Endothelial cell of hepatic sinusoid (primary cell): Measurements from ENCODE around the gene UNC5C.
"Not testable (repeated sequence)": the region's sequence is repeated elsewhere in the genome, so short reads cannot be mapped to it uniquely, and the experiment has no call there.

Experiments used
- in situ Hi-C: cut with HindIII; loops from 2 replicates; pipeline ENCODE4 v1.10.0; 2017; ENCODE audit warnings: low sequenced_read_pairs

UNC5C gene

GRCh38 chr4:95190751-95191436, 357.9 kb downstream of the UNC5C start:
- in situ Hi-C loops: no loop called here

- in situ Hi-C loops: no loop called here
Observed at GRCh38 chr4:95188701-95189370, 359.9 kb downstream of the UNC5C start.

DNA sequence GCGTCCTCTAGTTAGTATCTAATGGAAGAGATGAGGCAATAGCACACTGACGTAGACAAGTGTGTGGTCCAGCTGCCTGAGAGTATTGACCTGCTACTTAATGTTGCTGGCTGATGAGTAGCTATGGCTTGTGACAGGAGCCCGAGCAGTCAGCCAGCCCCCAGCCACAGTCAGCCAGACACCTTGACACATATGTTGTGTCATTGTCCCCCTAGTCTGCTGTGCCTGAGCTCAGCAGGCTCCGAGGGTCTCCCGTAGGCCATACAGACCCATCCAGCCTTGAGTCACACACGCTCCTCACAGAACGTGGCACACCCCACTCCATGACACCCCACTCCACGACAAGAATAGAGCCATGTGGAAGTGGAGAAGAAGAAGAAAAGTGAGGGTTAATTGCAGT, 362.1 kb downstream of the UNC5C start:
- in situ Hi-C loops: no loop called here

DNA sequence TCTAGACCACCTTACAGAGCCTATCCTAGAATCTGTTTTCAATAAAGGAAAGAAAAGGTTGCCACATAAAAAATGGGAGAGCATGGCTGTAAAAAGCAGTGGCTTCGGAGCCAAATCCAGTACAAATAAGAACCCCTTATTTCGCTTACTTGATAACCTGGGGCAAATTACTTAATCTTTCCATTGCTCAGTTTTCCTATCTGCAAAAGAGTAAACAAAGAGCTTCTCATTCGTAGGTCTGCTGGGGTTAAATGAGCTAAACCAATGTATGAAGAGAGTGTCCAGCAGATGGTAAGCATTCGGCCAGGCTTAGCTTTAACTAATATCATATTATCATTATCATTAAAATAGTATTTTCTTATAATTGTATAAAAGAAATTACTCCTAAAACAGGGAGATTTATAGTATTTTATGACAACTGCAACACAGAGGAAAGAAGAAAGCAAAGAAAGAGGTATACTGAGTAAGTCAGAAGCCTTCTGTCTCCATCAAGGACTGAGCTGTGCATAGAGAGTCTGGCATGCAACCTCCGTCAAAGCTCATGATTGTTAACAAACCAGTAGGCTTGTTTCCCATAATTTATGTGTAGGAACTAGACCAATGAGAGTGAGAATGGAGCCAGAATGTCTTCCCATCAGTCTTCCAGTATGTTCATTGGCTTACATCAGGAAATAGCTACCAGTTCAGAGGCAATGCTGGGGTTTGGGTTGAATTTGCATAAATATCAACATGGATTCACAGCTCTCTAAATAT, 364.9 kb downstream of the UNC5C start:
- in situ Hi-C loops: no loop called here

DNA sequence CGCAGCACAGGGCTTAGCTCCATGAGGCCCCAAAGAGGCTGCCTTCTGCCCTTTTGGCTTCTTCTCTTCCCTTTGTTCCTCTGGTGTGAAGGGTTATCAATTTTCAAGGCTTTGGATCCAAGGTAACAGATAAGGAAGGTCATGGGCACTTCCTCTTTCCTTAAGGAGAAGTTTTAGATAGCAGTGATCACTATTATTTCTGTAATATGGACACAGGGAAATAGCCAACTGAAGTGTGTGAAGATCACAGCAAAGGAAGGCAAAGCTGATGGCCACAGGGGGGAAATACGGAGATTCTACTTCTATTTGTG, 366.8 kb downstream of the UNC5C start:
- in situ Hi-C loops: no loop called here

DNA sequence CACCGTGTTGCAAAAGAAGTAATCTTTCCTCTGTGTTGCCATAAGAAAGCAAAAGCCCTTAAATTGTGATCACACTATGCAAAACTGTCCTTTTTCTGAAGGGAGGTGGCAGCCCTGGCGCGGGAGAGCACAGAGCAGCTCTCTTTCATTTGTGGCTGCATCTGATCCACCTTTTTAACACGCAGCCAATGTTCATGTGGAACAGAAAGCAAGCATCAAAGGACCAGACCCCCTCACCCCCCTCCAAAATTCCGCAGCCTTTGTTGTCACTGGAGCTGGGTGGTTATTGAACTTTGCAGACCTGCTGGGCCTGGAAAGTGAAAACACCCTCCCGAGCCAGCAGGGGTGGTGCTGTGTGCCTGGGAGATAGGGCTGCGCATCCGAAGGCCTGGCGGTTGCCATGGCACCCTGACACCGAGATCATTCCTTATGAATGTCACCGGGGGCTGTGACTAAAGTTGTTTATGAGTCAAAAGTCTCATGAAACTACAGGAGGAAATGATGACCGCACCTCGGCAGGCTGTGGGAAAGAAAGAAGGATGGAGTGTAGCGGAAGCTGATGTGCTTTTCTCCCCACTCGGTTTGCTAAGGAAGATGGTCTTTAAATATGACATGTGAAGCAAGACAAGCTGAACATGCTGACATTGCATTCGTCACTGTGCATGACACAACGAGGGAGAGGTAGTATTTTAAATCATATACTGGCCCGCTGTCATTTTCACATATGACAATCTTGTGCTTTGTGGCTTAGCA, 367.4 kb downstream of the UNC5C start:
- in situ Hi-C loops: no loop called here

DNA sequence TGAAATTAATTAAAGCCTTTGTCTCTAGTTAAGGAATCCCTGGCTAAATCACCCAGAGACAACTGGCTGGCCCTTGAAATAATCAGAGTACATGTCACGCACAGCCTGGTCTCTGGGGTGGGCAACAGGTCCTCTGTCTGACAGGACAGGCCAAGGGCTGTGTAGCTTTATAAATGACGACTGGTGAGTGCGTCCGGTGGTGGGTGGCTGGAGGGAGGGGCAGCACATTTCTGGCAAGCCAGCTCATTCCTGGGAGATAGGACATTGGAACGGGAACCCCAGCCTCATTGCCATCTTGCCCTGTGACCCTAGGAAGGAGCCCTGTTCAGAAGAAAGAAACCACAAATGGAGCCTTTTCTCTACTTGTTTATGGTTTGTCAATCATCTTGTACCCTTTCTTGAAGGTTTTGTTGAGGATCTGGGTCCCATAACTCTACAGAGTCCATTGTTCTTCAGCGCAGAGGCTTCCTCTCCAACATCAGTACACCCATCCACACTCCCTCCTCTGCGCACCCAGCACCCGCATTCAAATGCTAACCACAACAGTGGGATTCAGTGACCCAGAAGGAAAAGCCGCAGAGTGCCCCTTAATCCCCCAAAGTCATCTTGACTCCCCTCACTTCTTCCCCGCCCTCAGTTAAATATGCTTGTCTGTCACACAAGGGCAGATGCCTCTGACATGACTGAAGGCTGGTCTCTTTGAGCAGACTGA, 368.1 kb downstream of the UNC5C start:
- in situ Hi-C loops: no loop called here

- in situ Hi-C loops: no loop called here
Observed at GRCh38 chr4:95178938-95179337, 369.8 kb downstream of the UNC5C start.

DNA sequence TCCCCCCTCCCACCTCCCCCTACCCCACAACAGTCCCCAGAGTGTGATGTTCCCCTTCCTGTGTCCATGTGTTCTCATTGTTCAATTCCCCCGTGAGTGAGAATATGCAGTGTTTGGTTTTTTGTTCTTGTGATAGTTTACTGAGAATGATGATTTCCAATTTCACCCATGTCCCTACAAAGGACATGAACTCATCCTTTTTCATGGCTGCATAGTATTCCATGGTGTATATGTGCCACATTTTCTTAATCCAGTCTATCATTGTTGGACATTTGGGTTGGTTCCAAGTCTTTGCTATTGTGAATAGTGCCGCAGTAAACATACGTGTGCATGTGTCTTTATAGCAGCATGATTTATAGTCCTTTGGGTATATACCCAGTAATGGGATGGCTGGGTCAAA, 377.4 kb downstream of the UNC5C start:
- in situ Hi-C loops: not testable (repeated sequence)

DNA sequence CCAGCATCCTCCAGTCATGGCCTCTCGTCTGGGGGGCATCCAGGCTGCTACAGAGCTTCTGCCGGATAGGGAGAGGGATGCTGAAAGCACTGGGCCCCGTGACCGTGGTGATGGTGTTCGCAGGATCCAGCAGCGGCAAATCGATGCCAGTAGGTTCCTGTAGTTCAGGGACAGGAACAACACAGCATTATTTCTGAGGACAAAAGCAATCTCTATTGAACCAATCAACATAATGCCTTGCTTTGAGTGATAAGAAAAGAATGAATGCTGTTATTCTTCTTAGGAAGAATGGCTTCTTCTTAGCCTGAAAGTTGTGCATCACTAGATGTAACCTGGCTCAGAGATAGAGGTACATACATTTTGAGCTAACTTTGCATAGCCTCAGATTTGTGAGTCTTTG, 378.6 kb downstream of the UNC5C start:
- in situ Hi-C loops: no loop called here

- in situ Hi-C loops: no loop called here
Observed at GRCh38 chr4:95167805-95168204, 381.0 kb downstream of the UNC5C start.

GRCh38 chr4:95165926-95166524, 382.7 kb downstream of the UNC5C start:
- in situ Hi-C loops: no loop called here

DNA sequence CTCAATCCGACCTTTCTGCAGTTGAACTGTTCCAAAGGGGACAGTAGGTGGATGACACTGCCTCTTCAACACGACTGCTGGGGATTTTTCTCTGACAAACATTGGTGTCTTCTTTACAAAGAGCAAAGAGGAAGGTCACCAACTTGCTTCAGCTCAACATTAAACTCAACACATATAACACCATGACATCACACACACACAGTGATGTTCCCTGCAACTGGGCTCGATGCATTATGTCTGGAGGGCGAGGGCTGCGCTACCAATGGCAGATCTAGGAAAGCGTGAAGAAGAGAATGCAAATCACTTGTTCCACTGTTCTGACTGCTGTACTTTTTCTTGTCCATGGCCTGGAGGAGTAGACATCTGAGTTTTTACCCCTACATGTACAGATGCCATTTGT, 385.9 kb downstream of the UNC5C start:
- in situ Hi-C loops: loop anchor here (5.0 kb wide), 1 partner anchor 1189 kb away; no protein-coding TSS in a partner anchor

DNA sequence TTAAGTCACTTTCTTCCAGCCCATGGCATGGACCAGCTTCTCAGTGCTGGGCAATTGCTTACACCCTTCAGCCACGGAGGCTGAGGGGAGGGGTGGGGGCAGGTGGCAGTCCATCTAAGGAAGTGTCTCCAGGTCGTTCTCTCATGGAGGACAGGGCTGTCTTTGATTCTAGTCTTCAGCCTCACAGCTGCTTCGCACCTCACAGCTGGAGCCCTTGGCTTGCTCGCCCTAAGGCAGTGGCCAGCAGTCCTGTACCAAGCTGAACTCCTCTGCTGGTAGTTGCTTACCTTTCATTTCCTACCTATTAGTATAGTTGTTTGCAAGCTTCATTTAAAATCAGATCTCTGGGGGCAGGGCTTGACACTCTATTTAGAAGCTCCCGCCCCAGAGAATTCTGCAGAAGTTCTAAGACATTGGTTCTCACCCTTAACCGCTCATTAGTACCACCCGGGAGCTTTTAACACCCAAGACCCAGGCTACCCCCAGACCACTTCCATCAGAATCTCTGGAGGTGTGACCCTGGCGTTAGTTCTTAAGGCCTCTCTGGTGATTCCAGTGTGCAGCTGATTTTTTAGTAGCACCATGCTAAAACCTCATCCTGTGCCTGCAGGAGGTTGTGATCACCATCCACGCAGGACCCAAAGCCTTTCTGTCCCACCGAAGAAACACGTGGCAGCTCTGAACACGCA, 386.8 kb downstream of the UNC5C start:
- in situ Hi-C loops: loop anchor here (5.0 kb wide), 1 partner anchor 1190 kb away; no protein-coding TSS in a partner anchor

DNA sequence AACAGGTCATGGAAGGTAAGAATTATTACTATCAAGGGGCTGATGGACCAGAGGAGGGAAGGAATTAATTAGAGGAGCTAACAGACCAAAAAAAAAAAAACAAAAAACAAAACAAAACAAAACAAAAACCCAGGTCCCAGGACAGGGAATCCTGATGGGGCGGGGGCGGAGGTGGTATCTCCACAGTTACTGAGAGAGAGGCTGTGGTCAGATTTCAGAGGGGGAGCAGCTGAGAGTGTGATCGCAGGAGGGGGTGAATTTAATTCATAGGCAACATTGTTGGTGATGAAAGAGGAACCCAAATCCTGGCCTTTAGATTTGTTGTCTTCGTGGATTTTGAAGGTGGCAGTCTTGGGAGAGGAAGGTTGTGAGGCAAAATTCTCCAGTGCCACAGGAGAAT, 389.4 kb downstream of the UNC5C start:
- in situ Hi-C loops: no loop called here

GRCh38 chr4:95158626-95159025, 390.1 kb downstream of the UNC5C start:
- in situ Hi-C loops: no loop called here

GRCh38 chr4:95158045-95158444, 390.7 kb downstream of the UNC5C start:
- in situ Hi-C loops: no loop called here

DNA sequence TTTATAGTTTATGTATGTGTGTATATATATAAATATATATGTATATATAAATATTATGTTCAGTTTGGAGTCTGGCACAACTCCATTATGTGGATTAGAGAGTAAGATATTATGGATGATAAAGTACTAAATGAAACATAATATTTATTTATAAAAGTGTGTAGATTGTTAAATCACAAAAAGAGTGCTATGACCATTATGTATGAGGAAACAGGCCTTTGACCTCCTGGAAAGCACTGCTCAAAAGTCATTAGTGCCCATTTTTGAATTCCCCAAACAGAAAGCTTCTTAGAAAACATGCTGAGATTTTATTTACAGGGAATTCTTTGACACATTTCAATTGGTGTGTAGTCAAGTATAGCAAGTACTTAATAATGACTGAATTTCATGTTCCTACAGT, 391.2 kb downstream of the UNC5C start:
- in situ Hi-C loops: no loop called here

- in situ Hi-C loops: no loop called here
Observed at GRCh38 chr4:95156452-95156765, 392.4 kb downstream of the UNC5C start.
